ENCODE measurements around the gene INO80B.
"Not testable (repeated sequence)": the region's sequence is repeated elsewhere in the genome, so short reads cannot be mapped to it uniquely, and the experiment has no call there.

The INO80B gene

DNA sequence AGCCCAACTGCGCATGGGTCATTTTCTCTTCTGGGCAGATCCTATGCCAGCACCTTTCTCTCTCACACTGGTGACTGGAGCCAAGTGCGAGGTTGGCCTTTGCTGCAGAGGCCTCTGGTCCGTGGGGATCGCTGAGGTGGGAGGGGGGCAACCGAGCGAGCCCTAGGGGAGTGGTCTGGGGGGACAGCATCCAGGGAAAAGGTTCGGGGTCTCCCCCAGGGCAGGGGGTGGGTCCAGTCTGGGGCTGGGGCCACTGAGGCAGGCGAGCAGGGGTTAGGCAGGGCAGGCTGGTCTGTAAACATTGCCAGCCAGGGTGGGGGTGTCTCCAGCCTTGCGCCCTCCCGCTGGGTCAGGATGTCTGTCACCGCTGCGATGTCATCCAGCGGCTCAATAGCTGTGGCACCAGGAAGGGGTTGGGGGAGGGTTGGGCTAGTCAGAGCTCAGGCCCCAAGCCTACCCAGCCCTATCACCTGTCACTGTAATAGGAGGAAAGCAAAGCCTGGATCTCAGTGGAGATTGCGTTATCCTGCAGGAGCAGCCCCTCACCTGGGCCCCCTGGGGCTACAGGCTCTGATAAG, 28.6 kb upstream of the INO80B start:
- no peak for DNase-seq

DNA sequence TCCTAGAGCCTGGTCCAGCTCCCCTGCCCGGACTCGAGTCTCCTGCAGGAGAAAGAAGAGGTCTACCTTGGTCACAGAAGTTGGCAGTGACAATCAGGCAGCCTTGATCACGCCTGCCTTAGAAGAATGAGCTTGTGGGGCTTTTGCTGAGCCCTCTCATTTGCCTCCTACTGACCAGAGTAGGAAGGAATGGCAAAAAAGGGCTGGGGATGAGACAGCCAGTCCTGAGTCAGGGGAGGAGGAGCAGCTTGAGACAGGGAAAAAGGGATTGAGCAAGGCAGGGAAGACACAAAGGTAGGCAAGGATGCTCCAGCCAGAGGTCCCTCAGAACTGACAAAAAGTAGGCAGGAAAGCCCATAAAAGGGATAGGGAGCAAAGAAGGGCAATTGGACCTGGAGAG, 27.3 kb upstream of the INO80B start:
- DNase-seq = no peak

GRCh38 chr2:74428675-74429074, 26.2 kb upstream of the INO80B start:
- no peak for DNase-seq

GRCh38 chr2:74429487-74430451, 25.1 kb upstream of the INO80B start:
- no peak for DNase-seq

- no peak for DNase-seq
These were observed 24.4 kb upstream of the INO80B start for GRCh38 chr2:74430502-74430901.

DNA sequence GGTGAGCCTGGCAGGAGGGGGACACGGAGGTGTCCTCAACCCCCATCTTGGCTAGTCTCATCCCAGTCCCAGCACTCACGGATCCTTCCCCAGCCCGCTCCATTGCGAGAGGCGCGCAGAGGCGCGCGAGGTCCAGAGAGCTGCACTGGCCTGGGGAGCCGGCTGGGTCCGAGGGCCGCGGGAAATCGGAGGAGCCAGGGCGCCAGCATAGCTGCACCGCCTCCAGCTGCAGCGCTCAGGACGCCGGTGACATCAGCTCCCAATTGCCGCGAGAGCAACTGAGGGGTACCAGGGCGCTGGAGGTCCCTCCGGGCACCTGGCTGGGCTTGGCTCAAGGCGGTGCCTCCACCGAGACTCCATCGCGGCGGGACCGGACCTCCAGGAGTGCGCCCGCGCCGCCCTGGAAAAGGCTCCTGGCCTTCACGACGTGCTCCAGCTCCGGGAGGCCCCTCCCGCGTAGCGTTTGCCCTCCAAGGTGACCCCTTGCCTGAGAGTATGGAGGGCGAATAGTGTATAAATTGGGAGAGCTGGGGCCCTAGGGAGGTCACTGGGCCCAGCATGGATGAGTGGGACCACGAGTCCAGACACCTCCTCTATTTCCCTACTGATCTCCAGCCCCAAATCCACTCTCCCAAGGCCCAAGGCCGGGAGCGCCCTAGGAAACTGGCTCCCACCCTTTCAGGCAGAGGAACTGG, 18.6 kb upstream of the INO80B start:
- no peak for DNase-seq

DNA sequence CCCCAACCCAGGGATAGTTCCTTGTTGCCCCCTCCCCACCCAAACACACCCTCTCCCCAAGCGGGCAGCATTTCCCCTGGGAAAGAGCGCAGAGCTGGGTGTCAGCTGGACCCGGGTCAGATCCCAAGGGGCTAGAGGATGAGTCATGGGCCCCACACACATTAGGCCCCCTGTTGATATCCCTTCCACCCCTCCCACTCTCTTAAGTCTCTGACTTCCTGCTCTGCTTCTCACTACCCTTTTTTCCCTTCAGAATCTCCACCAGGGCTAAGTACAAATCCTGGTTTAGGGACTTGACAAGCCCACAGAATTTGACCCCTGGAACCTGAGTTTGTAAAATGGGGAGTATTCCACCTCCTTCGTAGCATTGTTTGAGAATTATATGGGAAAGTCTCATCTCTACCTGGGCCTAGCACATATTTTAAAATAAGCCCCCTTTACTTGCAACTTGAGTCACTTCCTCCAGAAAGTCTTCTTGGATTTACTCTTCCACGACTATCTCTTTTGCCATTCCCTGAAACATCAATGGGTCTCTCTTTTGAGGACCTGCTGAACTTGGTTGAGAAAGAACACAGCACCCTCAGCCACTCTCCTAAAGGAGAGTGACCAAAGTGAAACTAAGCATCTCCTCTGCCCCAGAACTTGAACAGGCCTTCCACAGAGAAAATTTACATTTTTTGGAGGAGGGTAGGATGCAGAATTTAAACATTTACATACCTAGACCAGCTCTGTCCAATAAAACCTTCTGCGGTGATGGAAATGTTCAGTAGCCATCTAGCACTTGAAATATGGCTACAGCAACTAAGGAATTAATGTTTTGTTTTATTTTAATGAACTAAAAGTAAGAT, 17.8 kb upstream of the INO80B start:
- no peak for DNase-seq

DNA sequence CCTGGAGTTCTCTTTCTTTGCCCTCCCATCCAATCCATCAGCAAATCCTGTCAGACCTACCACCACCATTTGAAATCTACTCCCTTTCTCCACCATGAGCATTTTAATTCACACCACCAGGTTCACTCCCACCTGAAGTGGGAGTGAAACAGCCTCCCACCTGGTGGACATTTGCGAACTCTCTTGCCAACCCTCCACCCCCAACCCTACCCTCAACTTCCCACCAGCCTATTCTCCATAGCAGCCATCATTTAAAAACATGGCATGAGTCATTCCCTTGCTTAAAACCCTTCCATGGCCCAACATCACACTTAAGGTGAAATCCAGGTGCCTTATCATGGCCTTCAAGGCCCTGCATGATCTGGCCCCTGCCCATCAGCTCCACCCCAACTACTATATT, 16.6 kb upstream of the INO80B start:
- DNase-seq = no peak

DNA sequence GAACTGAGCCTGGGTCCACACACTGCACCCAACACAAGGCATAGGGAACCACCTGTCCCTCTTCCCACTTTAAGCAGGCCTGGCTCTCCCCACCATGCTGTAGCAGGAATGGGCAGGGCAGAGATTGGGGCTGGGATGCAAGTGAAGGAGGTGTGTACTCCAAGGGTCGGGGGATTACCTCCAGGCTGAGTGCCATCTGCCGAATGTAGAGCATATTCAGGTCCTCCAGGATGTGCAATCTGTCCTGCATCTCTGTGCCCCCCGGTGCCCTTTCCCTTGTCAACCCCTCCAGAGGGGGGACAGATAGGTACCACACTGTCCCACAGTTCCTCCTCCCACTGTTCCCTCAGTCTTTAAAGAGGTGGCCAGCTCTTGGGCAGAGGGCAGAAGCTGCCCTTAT, 15.5 kb upstream of the INO80B start:
- no peak for DNase-seq

GRCh38 chr2:74439803-74440377, 15.0 kb upstream of the INO80B start:
- DNase-seq = no peak

GRCh38 chr2:74440378-74441169, 14.3 kb upstream of the INO80B start:
- peak; percentile 49 to 71 for DNase-seq

GRCh38 chr2:74441170-74441689, 13.7 kb upstream of the INO80B start:
- no peak for DNase-seq

DNA sequence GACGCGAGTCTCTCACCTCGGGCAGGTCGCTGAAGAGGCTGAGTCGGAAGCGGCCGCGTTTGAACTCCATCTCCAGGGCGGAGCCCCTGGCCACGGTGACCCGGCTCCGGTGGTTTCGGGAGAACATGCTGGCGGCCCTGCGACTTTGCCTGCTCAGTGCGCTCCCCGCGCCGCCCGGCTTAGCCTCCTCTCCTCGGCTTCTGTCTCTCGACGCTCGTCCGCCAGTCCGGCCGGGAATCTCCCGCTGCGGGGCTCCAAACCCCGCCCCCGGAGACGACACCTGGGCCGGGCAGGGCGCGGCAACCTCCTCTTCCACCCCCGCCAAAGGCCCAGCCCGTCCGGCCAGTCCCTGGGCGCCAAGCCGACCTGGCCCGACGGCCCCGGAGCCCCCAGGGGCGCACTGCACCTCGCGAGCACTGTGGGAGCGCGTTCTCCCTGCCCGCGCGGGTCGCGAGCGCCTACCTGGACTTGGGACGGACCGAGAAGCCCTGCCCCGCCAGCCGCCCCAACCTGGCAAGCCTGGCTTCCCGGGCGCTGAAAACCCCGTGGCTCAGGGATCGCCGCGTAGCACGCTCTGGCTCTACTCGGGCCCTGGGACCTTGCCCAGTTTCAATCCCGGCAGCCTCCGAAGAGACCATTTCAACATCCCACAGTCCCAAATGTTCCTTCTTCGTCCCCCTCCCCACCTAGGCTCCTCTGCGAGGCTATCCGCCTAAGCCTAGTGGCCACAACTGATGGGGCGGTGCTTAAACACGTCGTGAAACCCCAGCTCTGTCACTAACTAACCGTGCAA, 13.0 kb upstream of the INO80B start, which contains the start of gene RTKN:
Gene RTKN (minus strand): TSS at position 248 of the 793 bp plus-strand sequence. CDS start 121 bp downstream, at position 127.
- peak; percentile 40 to 51 for DNase-seq

DNA sequence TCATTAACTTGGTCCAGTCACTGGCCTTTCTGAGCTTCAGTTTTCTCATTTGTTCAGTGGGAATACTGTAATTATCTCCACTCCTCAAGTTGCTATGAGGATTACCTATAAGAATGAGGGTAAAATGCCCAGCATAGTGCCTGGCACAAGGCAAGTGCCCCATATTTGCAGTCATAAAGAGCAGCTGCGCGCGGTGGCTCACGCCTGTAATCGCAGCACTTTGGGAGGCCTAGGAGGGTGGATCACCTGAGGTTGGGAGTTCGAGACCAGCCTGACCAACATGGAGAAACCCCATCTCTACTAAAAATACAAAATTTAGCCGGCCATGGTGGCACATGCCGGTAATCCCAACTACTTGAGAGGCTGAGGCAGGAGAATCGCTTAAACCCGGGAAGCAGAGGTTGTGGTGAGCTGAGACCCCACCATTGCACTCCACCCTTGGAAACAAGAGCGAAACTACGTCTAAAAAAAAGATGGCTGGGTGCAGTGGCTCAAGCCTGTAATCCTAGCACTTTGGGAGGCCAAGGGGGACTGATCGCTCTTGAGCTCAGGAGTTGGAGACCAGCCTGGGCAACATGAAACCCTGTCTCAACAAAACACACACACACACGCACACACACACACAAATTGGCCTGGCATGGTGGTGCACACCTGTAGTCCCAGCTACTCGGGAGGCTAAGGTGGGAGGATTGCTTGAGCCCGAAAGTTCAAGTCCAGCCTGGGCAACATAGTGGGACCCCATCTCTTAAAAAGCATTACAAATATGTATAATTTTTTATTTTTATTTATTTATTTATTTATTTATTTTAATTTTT, 12.2 kb upstream of the INO80B start:
- not testable (repeated sequence) for DNase-seq

GRCh38 chr2:74444498-74445318, 10.2 kb upstream of the INO80B start:
- no peak for DNase-seq

DNA sequence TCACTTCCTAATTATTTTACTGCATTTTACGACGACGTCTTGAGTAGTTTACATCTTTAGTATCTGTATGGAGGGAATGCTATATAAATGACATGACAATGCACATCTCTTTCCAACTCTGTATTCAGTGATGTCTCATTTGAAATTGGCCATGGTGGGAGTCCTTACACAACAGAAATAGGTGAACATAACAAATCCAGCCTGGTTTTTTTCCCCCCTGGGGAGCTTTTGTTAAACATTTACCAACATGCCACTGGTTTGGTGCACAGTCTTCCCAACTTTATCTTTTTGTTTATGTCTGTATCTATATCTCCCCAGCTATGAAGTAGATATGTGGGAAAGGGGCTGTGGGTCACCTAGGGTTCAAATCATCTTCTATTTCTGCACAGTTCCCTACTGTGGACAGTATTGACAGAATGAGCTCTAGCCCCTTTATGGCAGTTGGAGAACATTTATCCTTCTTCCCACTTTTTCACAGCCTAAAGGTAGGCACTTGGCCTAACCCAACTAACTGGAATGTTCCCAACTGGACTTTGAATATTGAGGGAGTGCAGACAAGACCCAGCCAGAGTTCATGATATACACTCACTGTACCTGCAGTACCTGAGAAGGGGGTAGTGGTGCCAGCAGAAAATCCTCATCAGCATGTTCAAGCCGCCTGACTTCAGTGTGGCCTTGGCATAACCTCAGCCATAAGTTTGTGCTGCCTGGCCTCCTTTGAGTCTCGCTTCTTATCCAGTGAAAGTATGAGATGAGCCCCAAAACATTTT, 7.5 kb upstream of the INO80B start:
- no peak for DNase-seq

- no peak for DNase-seq
These were observed 6.1 kb upstream of the INO80B start for GRCh38 chr2:74448771-74449170.
